HepG2 (cell line): ENCODE data around the gene PARG. TPM values are rescaled to one million over a fixed set of nuclear protein-coding genes. Genes with fewer than 3 reads are reported as not detected.
"Not testable (repeated sequence)": the region's sequence is repeated elsewhere in the genome, so short reads cannot be mapped to it uniquely, and the experiment has no call there.

Source experiments
- ATAC-seq: fragments of 200-7000 bp; cut with Tn5 transposase; 3 replicates; pipeline ENCODE4 v1.9.1; 2020; ENCODE audit warnings: mild to moderate bottlenecking, moderate library complexity
- BruUV-seq: library from RNA; stranded (reverse); fragments of 400-500 nt; replicated peaks from 2 replicates; lab custom pipeline; 2021; lab: Mats Ljungman, UMichigan
- CTCF ChIA-PET: fragments of 300-600 bp; formaldehyde crosslinking; extraction: SDS; loops from one replicate; lab custom pipeline; 2021; ENCODE audit warnings: low total read pairs, inconsistent platforms, low intra/inter-chr PET ratio; lab: Yijun Ruan, JAX
- POLR2A ChIA-PET: fragments of 350-600 bp; sonication (Branson Sonifier 250); formaldehyde crosslinking; loops from one replicate; lab custom pipeline; 2020; ENCODE audit warnings: antibody characterized with exemption, inconsistent platforms; lab: Yijun Ruan, JAX
- DNase-seq: peaks from one replicate; pipeline ENCODE4 v3.0.0-alpha.2; 2015; ENCODE audit warnings: low spot score
- FAIRE-seq: peaks from 3 replicates; lab custom pipeline; 2011; peaks lifted over from hg19 to GRCh38; lab: Jason Lieb, UNC
- H2AFZ ChIP-seq: one replicate; pipeline ENCODE4 v1.6.1; 2011; ENCODE audit warnings: low read length, inconsistent platforms
- H3K27ac ChIP-seq: fragments of 300-600 bp; 3 replicates; pipeline ENCODE4 v1.8.0; 2011; ENCODE audit warnings: mixed run types, mild to moderate bottlenecking, mixed read lengths, low read length, inconsistent platforms; ENCODE audit not compliant: insufficient read depth; ENCODE audit errors: extremely low read length
- H3K27me3 ChIP-seq, 2 experiments: fragments of 200-600 bp in 1 of 2; 2 replicates in 1 of 2; 3 replicates in 1 of 2; pipeline versions ENCODE4 v1.6.0 to v1.8.0; 2011; ENCODE audit warnings: low read length in 2 of 2, mild to moderate bottlenecking in 2 of 2, moderate library complexity in 2 of 2, inconsistent platforms in 1 of 2; ENCODE audit not compliant: insufficient read depth in 2 of 2, control insufficient read depth in 1 of 2
- H3K36me3 ChIP-seq, 2 experiments: fragments of 200-600 bp in 1 of 2; replicated peaks in 1 of 2; 2 replicates in 1 of 2; 3 replicates in 1 of 2; pipeline versions ENCODE4 v1.5.1 to v1.8.0; 2011; ENCODE audit warnings: low read length in 2 of 2, inconsistent platforms in 1 of 2; ENCODE audit not compliant: insufficient read depth in 2 of 2, control insufficient read depth in 1 of 2
- H3K4me1 ChIP-seq: 2 replicates; pipeline ENCODE4 v1.5.1; 2012; ENCODE audit warnings: low read length, inconsistent platforms; ENCODE audit not compliant: insufficient read depth
- H3K4me2 ChIP-seq: 2 replicates; pipeline ENCODE4 v1.6.0; 2011; ENCODE audit warnings: low read depth, low read length, inconsistent platforms
- H3K4me3 ChIP-seq, 3 experiments: fragments of 200-600 bp in 1 of 3; sonication (generic), shearing (Covaris generic) in 1 of 3; replicated peaks in 1 of 3; 2 replicates each; pipeline ENCODE4 v1.5.1; 2011 to 2016; ENCODE audit warnings: low read length in 3 of 3, inconsistent platforms in 2 of 3, low read depth in 2 of 3, mild to moderate bottlenecking in 2 of 3, control low read depth in 1 of 3, mixed read lengths in 1 of 3; ENCODE audit not compliant: insufficient read depth in 1 of 3
- H3K79me2 ChIP-seq: one replicate; pipeline ENCODE4 v1.6.1; 2011; ENCODE audit warnings: low read length, inconsistent platforms; ENCODE audit not compliant: insufficient read depth
- H3K9ac ChIP-seq: 2 replicates; pipeline ENCODE4 v1.6.0; 2011; ENCODE audit warnings: mild to moderate bottlenecking, low read depth, low read length, inconsistent platforms; ENCODE audit not compliant: insufficient read depth
- H3K9me3 ChIP-seq: 2 replicates; pipeline ENCODE4 v1.5.1; 2012; ENCODE audit warnings: mild to moderate bottlenecking, low read length
- H4K20me1 ChIP-seq: 2 replicates; pipeline ENCODE4 v1.6.0; 2011; ENCODE audit warnings: inconsistent platforms, mild to moderate bottlenecking, low read length, moderate library complexity; ENCODE audit not compliant: insufficient read depth
- CTCF ChIP-seq: sonication (generic); formaldehyde crosslinking; IDR thresholded peaks from 2 replicates; pipeline ENCODE4 v1.5.0; 2020; ENCODE audit warnings: mild to moderate bottlenecking, missing genetic modification reagents, moderate library complexity
- STAG1 ChIP-seq: sonication (generic); formaldehyde crosslinking; IDR thresholded peaks from 2 replicates; pipeline ENCODE4 v1.4.0; 2020; ENCODE audit warnings: missing genetic modification reagents
- WGBS: methylation state at CpG from one replicate; pipeline ENCODE4 v1.1.6; 2017; ENCODE audit warnings: low lambda C conversion rate; 5-methylcytosine and 5-hydroxymethylcytosine counted together
- in situ Hi-C: cut with HindIII; loops from 2 replicates; pipeline ENCODE4 v1.10.0; 2017; ENCODE audit warnings: low pct_unique_long_range_greater_than_20kb; ENCODE audit not compliant: extremely low pct_ligation_motif_present
- intact Hi-C: fragments of 100-400 bp; cut with micrococcal nuclease; formaldehyde crosslinking; loops from one replicate; pipeline ENCODE4 v1.10.0; 2022; ENCODE audit not compliant: unreplicated experiment
- polyA plus RNA-seq, 8 experiments: library from polyadenylated mRNA; depleted of rRNA in 3 of 8; stranded (reverse) in 7 of 8; unstranded in 1 of 8; fragments of >200 nt; fragmentation: Illumina TruSeq in 4 of 8; extraction: Trizol in 4 of 8; gene quantifications; 2 replicates each; pipeline versions ENCODE4 v1.2.1 to v1.2.3, GENCODE V29; 2011 to 2016; ENCODE audit warnings: low read depth in 4 of 8, missing spikeins in 1 of 8, mixed read lengths in 1 of 8; ENCODE audit not compliant: insufficient read depth in 1 of 8
- total RNA-seq, 5 experiments: library from RNA; depleted of rRNA; stranded (reverse); fragments of >200 nt; fragmentation: Illumina TruSeq; extraction: Trizol; gene quantifications; 2 replicates each; pipeline ENCODE4 v1.2.3, GENCODE V29; 2016; ENCODE audit warnings: low read depth in 1 of 5

PARG gene
- total and polyA plus RNA-seq, 2 of the 13 experiments (the other 11 are each of a cell fraction or from before 2014, with no cell fraction given) = 11.4 to 37.2 TPM

GRCh38 chr10:49953122-49953521, 11.3 kb upstream of the PARG start:
- intact Hi-C loops, H3K27ac ChIP-seq, H3K79me2 ChIP-seq, H3K27me3 ChIP-seq, H4K20me1 ChIP-seq, H3K9me3 ChIP-seq, H3K4me2 ChIP-seq, H3K9ac ChIP-seq, H2AFZ ChIP-seq, H3K4me3 ChIP-seq, H3K4me1 ChIP-seq, BruUV-seq, in situ Hi-C loops, POLR2A ChIA-PET, CTCF ChIA-PET, DNase-seq: not testable (repeated sequence)
- WGBS = 63% methylated on average over 2 of the region's 3 CpGs
- FAIRE-seq (peak; percentile 88), ATAC-seq (peak; percentile 64)
- H3K36me3 ChIP-seq = peaks cover 0 to 12% of the 10 kb centered on the region in 2 experiments; a peak in 3 of 5 replicates
- TF ChIP-seq STAG1 (CRISPR knock-in tag) (peak; percentile 47), CTCF (CRISPR knock-in tag) (peak; percentile 35)

GRCh38 chr10:49952006-49952405, 10.2 kb upstream of the PARG start:
- POLR2A ChIA-PET, H3K27me3 ChIP-seq, H4K20me1 ChIP-seq, H2AFZ ChIP-seq, CTCF ChIA-PET, FAIRE-seq, H3K9me3 ChIP-seq, H3K9ac ChIP-seq, H3K27ac ChIP-seq, in situ Hi-C loops, H3K4me3 ChIP-seq, H3K4me2 ChIP-seq, BruUV-seq, H3K4me1 ChIP-seq, H3K36me3 ChIP-seq, intact Hi-C loops, DNase-seq, H3K79me2 ChIP-seq, ATAC-seq: not testable (repeated sequence)
- whole genome bisulfite sequencing = 96% methylated on average over 3 of the region's 3 CpGs

GRCh38 chr10:49948737-49949136, 6.9 kb upstream of the PARG start:
- in situ Hi-C loops, H3K79me2 ChIP-seq, H2AFZ ChIP-seq, ATAC-seq, DNase-seq, intact Hi-C loops, H3K9ac ChIP-seq, FAIRE-seq, H3K4me3 ChIP-seq, H3K9me3 ChIP-seq, H3K4me1 ChIP-seq, POLR2A ChIA-PET, CTCF ChIA-PET, H3K27ac ChIP-seq, H3K27me3 ChIP-seq, BruUV-seq, H4K20me1 ChIP-seq, H3K36me3 ChIP-seq, H3K4me2 ChIP-seq: not testable (repeated sequence)
- 94% methylated on average over 2 of the region's 2 CpGs for WGBS

GRCh38 chr10:49948142-49948541, 6.3 kb upstream of the PARG start:
- H4K20me1 ChIP-seq, H2AFZ ChIP-seq, in situ Hi-C loops, H3K27me3 ChIP-seq, POLR2A ChIA-PET, H3K9me3 ChIP-seq, BruUV-seq, H3K9ac ChIP-seq, intact Hi-C loops, CTCF ChIA-PET, ATAC-seq, H3K4me3 ChIP-seq, H3K4me1 ChIP-seq, H3K36me3 ChIP-seq, DNase-seq, H3K27ac ChIP-seq, FAIRE-seq, H3K4me2 ChIP-seq: not testable (repeated sequence)
- H3K79me2 ChIP-seq = peaks cover 12% of the 10 kb centered on the region
- WGBS = 95% methylated on average over 1 of the region's 2 CpGs
